HG02759 (cell line): ENCODE data around the gene VTCN1.
"Not testable (repeated sequence)": the region's sequence is repeated elsewhere in the genome, so short reads cannot be mapped to it uniquely, and the experiment has no call there.

Source experiments
- ATAC-seq: cut with Tn5 transposase; IDR thresholded peaks from one replicate; pipeline ENCODE4 v1.9.1; 2021; ENCODE audit warnings: mild to moderate bottlenecking, moderate library complexity; ENCODE audit not compliant: unreplicated experiment

VTCN1 gene, protein sequence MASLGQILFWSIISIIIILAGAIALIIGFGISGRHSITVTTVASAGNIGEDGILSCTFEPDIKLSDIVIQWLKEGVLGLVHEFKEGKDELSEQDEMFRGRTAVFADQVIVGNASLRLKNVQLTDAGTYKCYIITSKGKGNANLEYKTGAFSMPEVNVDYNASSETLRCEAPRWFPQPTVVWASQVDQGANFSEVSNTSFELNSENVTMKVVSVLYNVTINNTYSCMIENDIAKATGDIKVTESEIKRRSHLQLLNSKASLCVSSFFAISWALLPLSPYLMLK

DNA sequence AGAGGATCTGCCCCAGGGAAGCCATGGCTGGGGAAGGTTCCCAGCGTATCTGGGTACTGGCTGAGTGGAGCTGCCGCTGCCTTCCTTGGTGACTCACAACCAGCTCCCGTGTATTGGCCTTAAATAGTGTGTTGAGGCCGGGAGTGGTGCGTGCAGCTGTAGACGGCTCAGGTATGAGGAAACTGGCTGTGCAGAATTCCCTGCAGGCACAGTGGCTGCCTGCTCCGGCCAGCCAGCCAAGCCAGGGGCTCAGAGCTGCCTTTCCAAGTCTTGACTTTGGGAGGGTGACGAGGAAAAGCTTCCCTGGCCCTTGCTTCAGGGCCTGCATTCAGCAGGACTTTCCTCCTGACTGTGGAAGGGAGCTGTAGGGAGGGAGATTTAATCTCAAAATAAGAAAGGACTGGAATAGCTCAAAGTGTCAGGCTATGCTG lies at the start of gene VTCN1:
Gene VTCN1 (minus strand): TSS at position 97 of the 431 bp plus-strand sequence. CDS start 72 bp downstream, at position 25.
- ATAC-seq: no peak

DNA sequence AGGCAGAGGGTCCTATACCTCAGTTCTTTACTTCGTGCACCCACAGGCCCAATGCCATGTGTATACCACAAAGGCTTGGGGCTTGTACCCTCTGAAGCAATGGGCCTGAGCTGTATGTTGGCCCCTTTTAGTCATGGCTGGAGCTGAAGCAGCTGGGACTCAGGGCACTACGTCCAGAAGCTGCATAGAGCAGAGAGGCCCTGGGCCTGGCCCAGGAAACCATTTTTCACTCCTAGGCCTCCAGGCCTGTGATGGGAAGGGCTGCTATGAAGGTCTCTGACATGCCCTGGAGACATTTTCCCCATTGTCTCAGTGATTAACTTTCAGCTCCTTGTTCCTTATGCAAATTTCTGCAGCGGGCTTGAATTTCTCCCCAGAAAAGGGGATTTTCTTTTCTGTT lies 48.1 kb upstream of the VTCN1 start:
- no peak for ATAC-seq

GRCh38 chr1:117258075-117258474 lies 47.3 kb upstream of the VTCN1 start:
- ATAC-seq: not testable (repeated sequence)

- no peak for ATAC-seq
These were observed 46.6 kb upstream of the VTCN1 start for GRCh38 chr1:117257291-117257690.

- ATAC-seq: no peak
These were observed 39.4 kb upstream of the VTCN1 start for GRCh38 chr1:117250061-117250606.

DNA sequence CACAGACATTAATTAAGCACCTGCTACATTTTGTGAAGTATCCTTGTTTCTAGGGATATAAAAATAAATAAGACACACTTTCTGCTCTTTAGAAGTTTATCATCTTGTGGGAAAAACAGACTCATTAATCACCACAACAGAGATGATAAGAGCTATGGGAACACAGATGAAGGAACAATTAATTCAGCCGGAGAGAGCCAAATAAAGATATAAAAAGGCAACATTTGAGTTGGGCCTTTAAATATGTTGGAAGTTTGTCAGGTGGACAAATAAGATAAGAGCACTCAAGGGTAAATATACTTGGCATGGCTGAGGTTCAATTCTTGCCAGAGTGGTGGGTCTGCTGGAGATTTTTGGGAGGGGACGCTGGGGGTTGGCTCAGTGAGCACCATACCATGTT lies 34.2 kb upstream of the VTCN1 start:
- ATAC-seq: no peak

- no peak for ATAC-seq
These were observed 33.6 kb upstream of the VTCN1 start for GRCh38 chr1:117244306-117244705.

GRCh38 chr1:117241512-117241911 lies 30.8 kb upstream of the VTCN1 start:
- no peak for ATAC-seq

GRCh38 chr1:117240547-117240946 lies 29.8 kb upstream of the VTCN1 start:
- ATAC-seq: no peak

GRCh38 chr1:117239467-117239866 lies 28.7 kb upstream of the VTCN1 start:
- no peak for ATAC-seq

GRCh38 chr1:117237726-117238381 lies 27.1 kb upstream of the VTCN1 start:
- ATAC-seq: no peak

DNA sequence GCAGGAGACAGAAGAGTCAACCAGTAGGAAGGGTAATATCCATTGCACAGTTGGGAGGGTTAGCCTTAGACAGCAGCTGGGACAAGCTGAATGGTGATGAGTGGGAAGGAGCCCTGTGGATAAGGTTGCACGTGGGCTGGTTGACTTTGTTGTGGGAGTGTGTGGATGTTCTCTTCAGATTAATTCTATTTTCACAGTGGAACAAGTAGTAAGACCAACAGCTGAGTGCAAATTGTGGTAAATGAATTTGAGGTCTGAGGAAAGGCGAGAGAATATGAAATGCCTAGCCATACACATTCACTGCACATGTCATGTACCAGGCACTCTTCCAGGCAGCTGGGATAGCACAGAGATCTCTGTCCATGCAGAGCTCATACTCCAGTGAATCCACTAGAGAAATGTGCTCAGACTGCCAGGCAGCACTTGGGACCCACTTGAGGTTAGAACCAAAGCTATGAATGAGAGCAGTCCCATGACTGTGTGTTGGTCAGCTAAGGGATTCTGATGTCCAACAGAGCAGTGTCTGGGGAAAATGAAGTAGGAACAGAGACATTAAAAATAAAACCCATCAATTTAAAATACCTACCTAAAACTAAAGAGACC lies 25.2 kb upstream of the VTCN1 start:
- no peak for ATAC-seq

GRCh38 chr1:117232531-117232930 lies 21.8 kb upstream of the VTCN1 start:
- ATAC-seq: no peak

GRCh38 chr1:117231748-117232373 lies 21.1 kb upstream of the VTCN1 start:
- no peak for ATAC-seq

- no peak for ATAC-seq
These were observed 20.6 kb upstream of the VTCN1 start for GRCh38 chr1:117231312-117231711.

GRCh38 chr1:117229217-117229616 lies 18.5 kb upstream of the VTCN1 start:
- ATAC-seq: no peak

GRCh38 chr1:117225931-117226330 lies 15.2 kb upstream of the VTCN1 start:
- ATAC-seq: no peak

GRCh38 chr1:117216718-117217117 lies 6.0 kb upstream of the VTCN1 start:
- no peak for ATAC-seq

DNA sequence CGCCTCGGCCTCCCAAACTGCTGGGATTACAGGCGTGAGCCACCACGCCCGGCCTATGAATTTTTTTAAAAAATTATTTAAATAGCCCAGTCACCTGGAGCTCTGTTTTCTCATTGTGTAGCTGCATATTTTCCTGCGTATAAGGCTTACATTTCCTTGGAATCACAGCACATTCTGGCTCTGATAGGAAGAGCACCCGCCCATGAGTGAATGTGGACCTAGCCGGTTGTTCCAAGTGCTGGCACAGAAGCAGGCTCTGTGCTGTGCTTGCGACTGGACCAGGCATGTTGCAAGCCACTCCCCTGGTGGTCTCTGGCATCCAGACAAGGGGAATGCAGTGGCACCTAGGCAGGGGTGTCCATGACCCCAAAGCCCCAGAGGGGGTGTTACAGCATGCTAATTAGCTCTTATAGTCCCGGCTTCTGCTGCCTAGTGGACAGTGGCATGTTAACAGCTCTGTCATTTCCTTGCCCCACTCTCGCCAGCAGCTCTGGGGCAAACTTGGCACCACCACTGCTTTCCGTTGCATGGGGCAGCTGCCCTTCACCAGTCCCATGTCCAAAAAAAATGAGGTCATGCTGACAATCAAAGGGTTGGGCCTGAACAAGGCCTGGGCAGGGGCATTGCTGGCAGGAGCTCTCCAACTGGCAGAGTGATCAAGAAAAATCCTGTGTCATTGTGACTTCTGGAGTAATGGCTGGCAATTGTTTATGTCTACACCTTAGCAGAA lies 5.2 kb upstream of the VTCN1 start:
- no peak for ATAC-seq

- ATAC-seq: no peak
These were observed 4.3 kb upstream of the VTCN1 start for GRCh38 chr1:117215019-117215418.

DNA sequence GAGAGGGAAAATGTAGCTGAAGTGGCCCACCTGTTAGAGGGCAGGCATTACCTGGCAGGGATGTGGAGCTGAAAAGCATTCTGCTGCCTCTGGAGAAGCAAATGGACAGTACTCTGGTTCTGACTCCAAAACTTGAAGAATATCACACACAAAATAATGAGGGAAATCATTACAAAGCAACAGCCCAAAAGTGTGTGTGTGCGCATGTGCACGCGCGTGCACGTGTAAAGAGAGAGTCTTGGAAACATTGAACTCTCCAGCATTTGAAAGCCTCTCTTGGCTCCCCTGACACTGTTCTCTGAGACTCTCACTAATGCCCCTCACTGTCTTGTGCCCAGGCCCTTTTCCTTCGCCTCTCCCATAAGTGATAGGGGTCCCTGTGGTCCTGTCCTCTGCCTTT lies 2.3 kb upstream of the VTCN1 start:
- ATAC-seq: no peak
